Skeletal muscle satellite cell (primary cell): ENCODE measurements around the gene ZNF296.

Source experiments
- H3K27me3 ChIP-seq: 2 replicates; pipeline ENCODE4 v1.7.0; 2013; ENCODE audit warnings: low read length; ENCODE audit not compliant: control insufficient read depth, insufficient read depth
- H3K36me3 ChIP-seq: 2 replicates; pipeline ENCODE4 v1.7.0; 2013; ENCODE audit warnings: mild to moderate bottlenecking, control low read depth, low read length; ENCODE audit not compliant: insufficient read depth
- H3K4me1 ChIP-seq: 2 replicates; pipeline ENCODE4 v1.7.0; 2013; ENCODE audit warnings: low read length; ENCODE audit not compliant: control insufficient read depth, insufficient read depth
- H3K4me2 ChIP-seq: 2 replicates; pipeline ENCODE4 v1.7.0; 2013; ENCODE audit warnings: mild to moderate bottlenecking, low read length
- H3K4me3 ChIP-seq: 2 replicates; pipeline ENCODE4 v1.7.0; 2013; ENCODE audit warnings: low read length
- H3K9ac ChIP-seq: 2 replicates; pipeline ENCODE4 v1.7.0; 2013; ENCODE audit warnings: mild to moderate bottlenecking, low read depth, low read length, moderate library complexity
- H3K9me3 ChIP-seq: replicated peaks from 2 replicates; pipeline ENCODE4 v1.7.0; 2013; ENCODE audit warnings: mild to moderate bottlenecking, control low read depth, low read length

The ZNF296 gene

DNA sequence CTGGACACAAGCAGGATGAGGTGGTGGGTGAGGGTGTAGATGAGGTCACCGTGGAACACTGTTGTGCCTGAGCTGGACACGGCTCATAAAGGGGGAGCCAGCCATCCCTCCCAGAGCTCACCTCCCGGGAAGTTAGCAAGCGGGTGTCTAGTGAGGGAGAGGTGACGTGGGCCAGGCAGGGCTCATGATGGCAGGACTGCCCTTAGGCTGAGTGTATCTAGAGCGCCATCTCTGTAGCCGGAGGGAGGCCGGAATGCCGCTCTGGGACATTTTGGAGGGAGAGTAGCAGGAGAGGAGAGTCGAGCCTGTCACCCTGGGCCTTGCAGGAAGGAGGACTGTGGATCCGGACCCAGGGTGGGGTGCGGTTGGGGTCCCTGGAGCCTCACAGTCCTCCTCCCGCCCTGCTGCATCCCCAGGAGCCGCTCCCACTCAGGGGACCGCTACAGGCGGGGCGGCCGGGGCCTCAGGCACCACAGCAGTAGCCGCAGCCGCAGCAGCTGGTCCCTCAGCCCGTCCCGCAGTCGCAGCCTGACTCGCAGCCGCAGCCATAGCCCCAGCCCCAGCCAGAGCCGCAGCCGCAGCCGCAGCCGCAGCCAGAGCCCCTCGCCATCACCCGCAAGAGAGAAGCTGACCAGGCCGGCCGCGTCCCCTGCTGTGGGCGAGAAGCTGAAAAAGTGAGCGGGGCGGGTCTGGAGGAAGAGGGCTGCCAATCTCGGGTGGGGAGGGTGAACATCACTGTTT, 9.2 kb downstream of the ZNF296 start:
- Histone ChIP-seq H3K27me3 (no peaks in the 10 kb centered on the region), H3K36me3 (peaks cover 65% of the 10 kb centered on the region), H3K4me3 (no peak overlapping the region), H3K9ac (no peak overlapping the region), H3K9me3 (no peaks in the 10 kb centered on the region), H3K4me1 (no peaks in the 10 kb centered on the region), H3K4me2 (no peak overlapping the region)

DNA sequence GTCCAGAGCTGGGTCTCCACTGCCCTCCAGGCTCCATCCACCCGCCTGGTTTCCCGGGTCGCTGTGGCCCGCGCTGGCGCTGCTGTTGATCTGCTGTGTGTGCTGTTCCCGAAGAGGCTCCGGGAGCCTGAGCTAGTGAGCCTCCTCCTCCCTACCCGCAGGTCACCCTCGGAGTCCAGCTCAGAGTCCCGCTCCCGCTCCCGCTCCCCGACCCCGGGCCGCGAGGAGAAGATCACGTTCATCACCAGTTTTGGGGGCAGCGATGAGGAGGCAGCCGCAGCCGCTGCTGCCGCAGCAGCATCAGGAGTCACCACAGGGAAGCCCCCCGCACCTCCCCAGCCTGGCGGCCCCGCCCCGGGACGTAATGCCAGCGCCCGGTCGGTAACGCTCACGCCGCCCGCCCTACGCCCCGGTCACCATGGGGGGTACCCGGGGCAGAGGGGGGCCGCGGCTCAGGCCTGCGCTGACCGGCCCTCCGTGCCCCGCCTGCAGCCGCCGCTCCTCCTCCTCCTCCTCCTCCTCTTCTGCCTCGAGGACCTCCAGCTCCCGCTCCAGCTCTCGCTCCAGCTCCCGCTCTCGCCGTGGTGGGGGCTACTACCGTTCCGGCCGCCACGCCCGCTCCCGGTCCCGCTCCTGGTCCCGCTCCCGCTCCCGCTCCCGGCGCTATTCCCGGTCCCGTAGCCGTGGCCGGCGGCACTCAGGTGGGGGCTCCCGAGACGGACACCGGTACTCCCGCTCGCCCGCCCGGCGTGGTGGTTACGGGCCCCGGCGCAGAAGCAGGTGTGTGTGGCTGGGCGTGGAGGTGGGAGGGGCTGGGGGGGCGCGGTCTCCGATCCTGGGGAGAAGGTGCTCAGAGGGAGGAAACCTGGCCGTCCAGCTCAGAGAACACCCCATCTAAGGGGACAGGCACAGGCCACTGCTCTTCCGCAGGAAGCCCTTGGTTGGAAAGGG, 12.2 kb downstream of the ZNF296 start:
- Histone ChIP-seq H3K4me1 (peaks cover 5% of the 10 kb centered on the region), H3K9me3 (no peaks in the 10 kb centered on the region), H3K9ac (no peak overlapping the region), H3K27me3 (no peaks in the 10 kb centered on the region), H3K4me3 (no peak overlapping the region), H3K36me3 (peaks cover 75% of the 10 kb centered on the region), H3K4me2 (no peak overlapping the region)

DNA sequence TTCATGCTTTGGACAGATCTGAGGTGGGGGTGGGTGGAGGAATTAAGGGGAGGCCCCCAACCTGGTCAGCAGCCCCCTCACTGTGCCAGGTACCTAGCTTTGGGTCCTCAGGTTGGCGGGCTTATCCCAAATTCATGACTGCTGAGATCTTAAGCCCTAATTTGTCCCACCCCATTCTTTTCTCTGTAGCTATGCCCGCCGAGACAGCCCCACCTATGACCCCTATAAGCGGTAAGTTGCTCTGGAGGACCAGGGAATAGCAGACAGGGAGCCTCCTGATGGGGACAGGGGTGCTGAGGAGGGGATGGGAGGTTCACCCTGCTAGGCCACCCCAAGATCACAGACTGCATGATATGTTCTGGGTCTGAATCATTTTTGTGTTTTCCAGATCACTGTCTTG, 14.3 kb downstream of the ZNF296 start:
- H3K4me3 ChIP-seq, result no peak overlapping the region
- no peak overlapping the region for H3K9ac ChIP-seq
- peaks cover 84% of the 10 kb centered on the region for H3K36me3 ChIP-seq
- peaks cover 5% of the 10 kb centered on the region for H3K4me1 ChIP-seq
- H3K27me3 ChIP-seq, result no peaks in the 10 kb centered on the region
- no peak overlapping the region for H3K4me2 ChIP-seq
- no peaks in the 10 kb centered on the region for H3K9me3 ChIP-seq

DNA sequence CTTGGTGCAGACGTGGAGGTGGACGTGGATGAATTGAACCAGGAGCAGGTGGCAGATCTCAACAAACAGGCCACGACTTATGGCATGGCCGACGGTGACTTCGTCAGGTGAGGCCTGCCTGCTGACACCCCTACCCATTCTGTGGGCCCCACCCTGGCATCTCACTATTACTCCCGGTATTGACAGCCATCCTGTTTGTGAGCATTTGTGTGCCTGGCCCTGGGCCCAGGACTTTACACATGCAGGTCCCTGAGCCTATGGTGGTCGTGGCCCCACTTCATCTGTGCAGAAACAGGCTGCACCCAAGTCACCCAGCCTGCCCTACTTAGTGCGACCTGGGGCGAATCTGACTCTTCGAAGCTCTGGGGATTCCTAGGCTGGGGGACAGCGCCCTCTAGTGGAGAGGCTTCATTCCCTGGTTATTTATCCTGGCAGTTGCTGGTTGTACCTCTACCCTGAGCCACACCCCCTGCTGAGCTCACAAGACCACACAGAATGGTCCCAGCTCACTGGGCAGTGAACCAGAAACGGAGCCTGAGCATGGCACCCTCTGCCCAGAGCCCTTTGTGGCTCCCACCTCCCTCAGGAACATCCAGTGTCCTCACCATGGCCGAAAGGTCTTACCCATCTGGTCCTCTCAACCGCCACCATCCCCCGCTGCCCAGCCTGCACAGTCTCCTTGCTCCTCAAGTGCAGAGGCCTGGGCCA, 16.9 kb downstream of the ZNF296 start:
- Histone ChIP-seq H3K27me3 (no peaks in the 10 kb centered on the region), H3K4me2 (no peak overlapping the region), H3K9me3 (no peaks in the 10 kb centered on the region), H3K36me3 (peaks cover 82% of the 10 kb centered on the region), H3K4me3 (no peak overlapping the region), H3K4me1 (peaks cover 5% of the 10 kb centered on the region), H3K9ac (no peak overlapping the region)

DNA sequence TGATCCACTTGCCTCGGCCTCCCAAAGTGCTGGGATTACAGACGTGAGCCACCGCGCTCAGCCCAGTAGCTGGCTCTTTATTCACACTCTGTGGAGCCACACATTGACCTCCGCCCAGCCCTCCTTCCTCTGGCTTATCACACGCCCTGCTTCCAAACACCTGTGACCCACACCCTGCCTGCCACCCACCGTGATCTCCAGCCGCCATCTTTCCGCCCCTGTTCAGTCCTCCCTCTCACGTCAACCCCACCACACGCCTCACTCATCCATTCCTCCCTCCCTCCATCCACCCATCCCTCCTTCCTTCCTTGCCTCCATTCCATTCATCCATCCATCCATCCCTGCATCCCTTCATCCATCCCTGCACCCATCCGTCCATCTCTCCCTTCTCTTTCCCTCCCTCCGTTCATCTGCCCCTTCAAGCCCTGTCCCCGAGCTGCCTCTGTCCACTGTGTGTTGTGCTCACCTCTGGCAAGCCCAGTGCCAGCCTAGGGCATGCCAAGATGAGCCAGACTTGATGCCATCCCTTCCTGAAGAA, 17.6 kb downstream of the ZNF296 start:
- Histone ChIP-seq H3K9ac (no peak overlapping the region), H3K4me3 (no peak overlapping the region), H3K27me3 (no peaks in the 10 kb centered on the region), H3K4me2 (no peak overlapping the region), H3K36me3 (peaks cover 83% of the 10 kb centered on the region), H3K9me3 (no peaks in the 10 kb centered on the region), H3K4me1 (peaks cover 5% of the 10 kb centered on the region)

DNA sequence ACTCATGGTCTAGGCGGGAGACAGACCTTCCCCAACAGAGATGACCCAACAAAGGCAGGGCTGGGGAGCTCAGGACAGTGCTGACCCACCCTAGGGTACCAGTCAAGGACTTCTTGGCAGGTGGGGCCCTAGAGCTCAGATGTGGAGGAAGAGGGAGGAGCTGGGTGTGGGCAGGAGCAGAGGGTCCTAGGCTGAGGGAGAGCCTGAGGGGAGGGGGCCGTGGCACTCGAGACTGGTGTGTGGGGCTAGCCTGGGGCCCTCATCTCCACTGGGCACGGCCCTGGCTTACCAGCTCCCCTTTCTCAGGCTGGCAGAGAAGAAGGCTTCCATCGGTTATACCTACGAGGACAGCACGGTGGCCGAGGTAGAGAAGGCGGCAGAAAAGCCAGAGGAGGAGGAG, 18.8 kb downstream of the ZNF296 start:
- Histone ChIP-seq H3K9ac (no peak overlapping the region), H3K27me3 (no peaks in the 10 kb centered on the region), H3K4me1 (peaks cover 5% of the 10 kb centered on the region), H3K4me2 (no peak overlapping the region), H3K36me3 (peaks cover 81% of the 10 kb centered on the region), H3K9me3 (no peaks in the 10 kb centered on the region), H3K4me3 (no peak overlapping the region)

DNA sequence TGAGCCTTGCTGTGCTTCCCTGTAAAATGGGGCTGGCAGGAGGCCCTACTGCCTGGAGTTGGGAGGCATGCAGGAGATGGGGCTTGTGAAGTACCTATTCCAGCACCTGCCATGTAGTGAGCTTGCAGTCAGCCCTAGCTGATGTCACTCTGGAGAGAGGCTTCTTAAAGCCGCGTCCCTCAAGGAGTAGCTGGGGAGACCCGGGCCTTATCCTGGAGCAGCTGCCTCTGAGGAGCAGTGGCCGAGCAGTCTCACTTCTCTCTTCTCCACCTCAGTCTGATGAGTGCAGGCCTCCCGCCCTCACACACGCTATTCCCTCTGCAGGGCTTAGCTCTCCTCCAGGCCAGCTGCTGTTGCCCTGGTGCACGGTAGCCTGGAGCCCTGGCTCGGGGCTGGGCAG, 19.4 kb downstream of the ZNF296 start:
- Histone ChIP-seq H3K4me2 (no peak overlapping the region), H3K36me3 (peaks cover 84% of the 10 kb centered on the region), H3K9ac (no peak overlapping the region), H3K27me3 (no peaks in the 10 kb centered on the region), H3K4me1 (peaks cover 5% of the 10 kb centered on the region), H3K4me3 (no peak overlapping the region), H3K9me3 (no peaks in the 10 kb centered on the region)

DNA sequence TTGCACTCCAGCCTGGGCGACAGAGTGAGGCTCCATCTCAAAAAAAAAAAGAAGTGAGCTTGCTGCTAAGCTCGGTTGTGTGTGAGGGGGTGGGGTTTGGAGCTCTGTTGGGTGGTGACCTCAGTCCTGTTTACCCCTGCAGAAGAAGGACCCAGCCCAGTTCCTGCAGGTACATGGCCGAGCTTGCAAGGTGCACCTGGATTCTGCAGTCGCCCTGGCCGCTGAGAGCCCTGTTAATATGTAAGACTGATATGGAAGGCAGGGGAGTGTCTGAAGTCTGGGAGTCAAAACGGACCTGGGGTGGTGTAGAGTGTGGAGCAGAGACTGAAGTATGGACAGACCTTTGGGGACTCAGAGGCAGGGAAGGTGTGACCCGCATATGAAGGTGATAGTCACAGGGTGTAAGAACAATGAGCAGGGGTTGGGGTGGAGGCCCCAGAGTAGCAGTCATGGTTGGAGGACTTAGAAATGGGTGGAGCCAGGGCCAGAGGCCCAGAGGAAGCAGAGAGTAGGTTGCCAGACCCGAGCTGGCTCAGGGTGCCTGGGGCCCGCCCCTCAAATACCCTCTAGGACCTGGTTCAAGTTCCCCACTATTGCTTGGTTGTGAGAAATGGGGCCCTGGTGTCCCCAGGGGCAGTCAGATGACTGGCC, 24.2 kb downstream of the ZNF296 start:
- H3K4me1 ChIP-seq, result no peaks in the 10 kb centered on the region
- no peak overlapping the region for H3K4me3 ChIP-seq
- H3K4me2 ChIP-seq, result no peak overlapping the region
- no peaks in the 10 kb centered on the region for H3K9me3 ChIP-seq
- peaks cover 46% of the 10 kb centered on the region for H3K36me3 ChIP-seq
- no peak overlapping the region for H3K9ac ChIP-seq
- no peaks in the 10 kb centered on the region for H3K27me3 ChIP-seq

DNA sequence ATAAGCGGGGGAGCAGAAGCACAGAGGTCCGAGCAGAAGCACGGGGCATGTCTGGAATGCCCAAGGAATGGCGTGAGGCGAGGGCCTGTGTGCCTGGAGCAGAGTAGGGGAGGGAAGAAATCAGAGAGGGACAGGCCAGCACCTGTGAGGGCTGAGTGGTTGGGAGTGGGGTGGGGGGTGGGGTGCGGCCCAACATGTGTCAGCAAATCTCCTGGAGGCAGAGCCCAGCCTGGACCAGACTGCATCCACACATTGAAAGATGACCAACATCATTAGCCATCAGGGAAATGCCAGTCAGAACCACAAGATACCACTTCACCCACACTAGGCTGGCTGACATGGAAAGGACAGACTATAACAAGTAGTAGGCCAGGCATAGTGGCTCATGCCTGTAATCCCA, 26.2 kb downstream of the ZNF296 start:
- Histone ChIP-seq H3K36me3 (peaks cover 45% of the 10 kb centered on the region), H3K9me3 (no peaks in the 10 kb centered on the region), H3K4me3 (no peak overlapping the region), H3K4me2 (no peak overlapping the region), H3K4me1 (no peaks in the 10 kb centered on the region), H3K9ac (no peak overlapping the region), H3K27me3 (no peaks in the 10 kb centered on the region)

DNA sequence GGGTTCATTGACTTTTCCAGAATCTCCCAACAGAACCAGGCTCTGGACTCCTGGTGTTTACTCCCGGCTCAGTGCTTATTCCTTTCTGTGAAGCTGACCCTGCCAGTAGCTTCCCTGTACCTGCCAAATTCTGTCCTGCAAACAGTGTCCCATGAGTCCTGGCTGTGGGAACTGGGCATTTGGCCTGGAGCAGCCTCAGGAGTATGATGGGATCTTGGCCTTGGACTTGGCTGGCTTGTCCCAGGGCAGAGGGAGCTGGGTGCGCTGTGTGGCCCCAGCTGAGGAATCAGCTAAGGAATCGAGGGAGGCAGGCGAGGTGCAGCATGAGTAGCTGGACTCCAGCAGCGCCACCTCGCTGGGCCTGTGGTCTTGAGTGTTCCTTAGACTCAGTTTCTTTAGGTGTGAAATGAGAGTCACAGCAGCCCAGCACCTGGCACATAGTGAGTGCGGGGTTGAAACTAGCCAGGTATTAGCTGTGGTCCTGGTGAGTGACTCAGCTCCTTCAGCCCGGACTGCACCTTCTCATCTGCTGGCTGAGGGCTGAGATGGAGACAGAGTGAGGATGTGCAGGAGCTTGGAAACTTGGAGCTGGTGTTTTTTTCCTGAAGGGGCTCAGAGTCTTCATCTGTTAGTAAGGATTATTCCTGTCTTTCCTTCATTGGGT, 27.1 kb downstream of the ZNF296 start:
- Histone ChIP-seq H3K4me1 (no peaks in the 10 kb centered on the region), H3K9ac (no peak overlapping the region), H3K27me3 (no peaks in the 10 kb centered on the region), H3K4me3 (no peak overlapping the region), H3K36me3 (peaks cover 47% of the 10 kb centered on the region), H3K9me3 (no peaks in the 10 kb centered on the region), H3K4me2 (no peak overlapping the region)
